HG03558 (cell line): ENCODE measurements around the gene DNAJC15.
"Not testable (repeated sequence)": the region's sequence is repeated elsewhere in the genome, so short reads cannot be mapped to it uniquely, and the experiment has no call there.

Source experiments
- ATAC-seq: cut with Tn5 transposase; IDR thresholded peaks from one replicate; pipeline ENCODE4 v1.9.1; 2021; ENCODE audit warnings: moderate number of reproducible peaks; ENCODE audit not compliant: unreplicated experiment; ENCODE audit errors: extremely low read depth

Gene DNAJC15

GRCh38 chr13:43023289-43023963, at the start of gene DNAJC15:
TSS of gene DNAJC15 (plus strand) at chr13:43023586. CDS start at chr13:43023627, 41 bp downstream.
- peak; percentile 54 for ATAC-seq

GRCh38 chr13:42976066-42976465, 47.3 kb upstream of the DNAJC15 start:
- no peak for ATAC-seq

GRCh38 chr13:42977219-42977659, 46.1 kb upstream of the DNAJC15 start:
- ATAC-seq, result no peak

- ATAC-seq, result no peak
These were observed 42.1 kb upstream of the DNAJC15 start for GRCh38 chr13:42981317-42981716.

GRCh38 chr13:42981853-42982252, 41.5 kb upstream of the DNAJC15 start:
- no peak for ATAC-seq

- ATAC-seq, result no peak
These were observed 39.4 kb upstream of the DNAJC15 start for GRCh38 chr13:42984026-42984425.

- no peak for ATAC-seq
These were observed 38.7 kb upstream of the DNAJC15 start for GRCh38 chr13:42984691-42985090.

GRCh38 chr13:42985312-42986175, 37.8 kb upstream of the DNAJC15 start:
- no peak for ATAC-seq

- ATAC-seq, result no peak
These were observed 37.2 kb upstream of the DNAJC15 start for GRCh38 chr13:42986176-42986574.

- no peak for ATAC-seq
These were observed 32.8 kb upstream of the DNAJC15 start for GRCh38 chr13:42990291-42991232.

GRCh38 chr13:42991233-42991897, 32.0 kb upstream of the DNAJC15 start:
- not testable (repeated sequence) for ATAC-seq

GRCh38 chr13:42991898-42992763, 31.3 kb upstream of the DNAJC15 start, which contains the start of gene EPSTI1:
TSS of gene EPSTI1 (minus strand) at chr13:42992241. CDS start at chr13:42992165, 76 bp downstream.
- ATAC-seq, result peak; percentile 57

- no peak for ATAC-seq
These were observed 30.6 kb upstream of the DNAJC15 start for GRCh38 chr13:42992764-42993122.

GRCh38 chr13:42994878-42995277, 28.5 kb upstream of the DNAJC15 start:
- no peak for ATAC-seq

- no peak for ATAC-seq
These were observed 26.8 kb upstream of the DNAJC15 start for GRCh38 chr13:42996584-42996983.

- no peak for ATAC-seq
These were observed 26.0 kb upstream of the DNAJC15 start for GRCh38 chr13:42997381-42997780.

GRCh38 chr13:42999491-42999890, 23.9 kb upstream of the DNAJC15 start:
- ATAC-seq, result no peak

GRCh38 chr13:43000676-43001075, 22.7 kb upstream of the DNAJC15 start:
- no peak for ATAC-seq

- ATAC-seq, result no peak
These were observed 21.4 kb upstream of the DNAJC15 start for GRCh38 chr13:43002021-43002420.
